ENCODE measurements around the gene TRIM65. TPM values are rescaled to one million over a fixed set of nuclear protein-coding genes. Genes with fewer than 3 reads are reported as not detected.

The TRIM65 gene, protein sequence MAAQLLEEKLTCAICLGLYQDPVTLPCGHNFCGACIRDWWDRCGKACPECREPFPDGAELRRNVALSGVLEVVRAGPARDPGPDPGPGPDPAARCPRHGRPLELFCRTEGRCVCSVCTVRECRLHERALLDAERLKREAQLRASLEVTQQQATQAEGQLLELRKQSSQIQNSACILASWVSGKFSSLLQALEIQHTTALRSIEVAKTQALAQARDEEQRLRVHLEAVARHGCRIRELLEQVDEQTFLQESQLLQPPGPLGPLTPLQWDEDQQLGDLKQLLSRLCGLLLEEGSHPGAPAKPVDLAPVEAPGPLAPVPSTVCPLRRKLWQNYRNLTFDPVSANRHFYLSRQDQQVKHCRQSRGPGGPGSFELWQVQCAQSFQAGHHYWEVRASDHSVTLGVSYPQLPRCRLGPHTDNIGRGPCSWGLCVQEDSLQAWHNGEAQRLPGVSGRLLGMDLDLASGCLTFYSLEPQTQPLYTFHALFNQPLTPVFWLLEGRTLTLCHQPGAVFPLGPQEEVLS
- 19.1 and 20.6 TPM in 2 replicates for total RNA-seq

DNA sequence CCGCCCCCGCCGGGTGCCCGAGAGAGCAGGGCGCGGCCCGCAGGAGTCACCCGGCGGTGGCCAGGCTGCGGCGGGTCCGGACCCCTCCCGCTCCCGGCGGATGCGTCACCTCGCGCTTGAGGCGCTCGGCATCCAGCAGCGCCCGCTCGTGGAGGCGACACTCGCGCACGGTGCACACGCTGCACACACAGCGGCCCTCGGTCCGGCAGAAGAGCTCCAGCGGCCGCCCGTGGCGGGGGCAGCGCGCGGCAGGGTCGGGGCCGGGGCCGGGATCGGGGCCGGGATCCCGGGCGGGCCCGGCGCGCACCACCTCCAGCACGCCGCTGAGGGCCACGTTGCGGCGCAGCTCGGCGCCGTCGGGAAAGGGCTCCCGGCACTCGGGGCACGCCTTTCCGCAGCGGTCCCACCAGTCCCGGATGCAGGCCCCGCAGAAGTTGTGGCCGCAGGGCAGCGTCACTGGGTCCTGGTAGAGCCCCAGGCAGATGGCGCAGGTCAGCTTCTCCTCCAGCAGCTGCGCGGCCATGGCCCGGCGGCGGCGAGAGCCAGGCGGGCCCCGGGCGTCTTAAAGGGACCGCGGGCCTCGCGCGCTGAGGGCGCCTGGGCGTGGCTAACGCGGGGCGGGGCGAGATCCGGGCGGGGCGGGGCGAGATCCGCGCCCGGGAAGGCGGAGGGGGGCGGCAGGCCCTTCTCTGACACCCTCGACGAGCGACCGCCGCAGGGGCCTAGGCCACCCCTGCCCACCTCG lies at the start of gene TRIM65:
Gene TRIM65, minus strand, starts transcription at position 537 of the 745 bp plus-strand sequence. Its CDS starts 14 bp downstream, at position 523.

DNA sequence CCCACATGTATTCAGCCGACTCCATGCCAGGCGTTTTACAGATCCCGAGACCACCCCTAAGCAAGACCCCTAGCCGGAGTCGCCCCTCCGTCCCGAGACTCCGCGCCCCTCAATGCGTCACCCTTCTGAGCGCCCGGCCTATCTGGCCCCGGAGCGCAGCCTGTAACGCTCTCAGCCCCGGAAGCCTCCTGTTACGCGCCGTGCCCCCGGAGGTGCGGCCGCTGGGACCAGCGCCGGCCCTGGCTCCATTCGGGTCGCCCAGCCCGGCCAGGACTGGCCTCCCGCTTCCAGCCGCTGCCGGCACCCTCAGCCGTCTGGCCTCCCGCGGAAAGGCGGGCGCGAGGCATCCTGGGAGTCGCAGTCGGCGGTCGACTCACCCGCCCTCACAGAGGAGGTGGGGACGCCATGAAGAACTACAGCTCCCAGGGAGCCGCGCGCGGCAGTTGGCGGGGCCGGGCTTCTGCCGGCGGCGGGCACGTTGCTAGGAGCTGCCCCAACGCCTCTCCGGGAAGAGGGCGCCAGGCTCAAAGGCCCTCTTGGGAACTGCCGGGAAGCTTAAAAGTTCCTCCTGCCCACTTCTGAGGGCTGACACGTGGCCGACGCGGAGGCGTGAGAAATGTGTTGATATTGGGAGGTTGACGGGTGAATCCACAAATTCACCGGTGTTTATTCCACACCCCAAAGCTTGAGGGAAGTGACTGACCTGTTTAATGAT lies 44.1 kb upstream of the TRIM65 start, which contains the start of gene FBF1:
Gene FBF1, minus strand, starts transcription at position 316 of the 715 bp plus-strand sequence. CDS start 2,893 bp downstream, outside the sequence.

DNA sequence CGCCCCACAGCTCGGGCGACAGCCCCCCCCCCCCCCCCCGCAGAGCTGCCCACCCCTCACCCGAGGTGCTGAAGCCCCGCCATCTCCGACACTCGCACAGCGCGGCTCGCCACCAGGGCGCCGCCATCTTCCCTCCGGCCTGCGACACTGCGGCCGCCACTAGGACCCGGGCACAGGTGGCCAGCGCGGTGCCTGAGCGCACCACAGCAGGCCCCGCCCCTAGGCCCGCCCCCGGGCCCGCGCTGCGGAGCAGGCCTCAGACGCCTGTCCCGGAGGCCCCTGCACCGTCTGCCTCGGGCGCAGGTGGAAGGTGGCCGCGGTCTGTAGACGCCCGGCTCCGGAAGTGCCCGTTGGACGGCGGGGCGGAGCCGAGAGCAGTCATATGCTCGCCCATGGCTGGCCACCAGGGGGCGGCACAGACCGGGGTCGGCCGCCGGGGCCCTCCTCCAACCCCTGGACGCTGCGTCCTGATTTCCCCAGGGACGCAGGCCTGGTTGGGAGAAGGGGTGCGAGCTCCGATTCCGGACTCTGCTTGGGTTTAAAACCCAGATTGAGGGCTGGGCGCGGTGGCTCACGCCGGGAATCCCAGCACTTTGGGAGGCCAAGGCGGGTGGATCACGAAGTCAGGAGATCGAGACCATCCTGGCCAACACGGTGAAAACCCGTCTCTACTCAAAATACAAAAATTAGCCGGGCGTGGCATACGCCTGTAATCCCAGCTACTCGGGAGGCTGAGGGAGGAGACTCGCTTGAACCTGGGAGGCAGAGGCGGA lies 8.2 kb upstream of the TRIM65 start, which contains the start of gene MRPL38:
Gene MRPL38, minus strand, starts transcription at position 136 of the 773 bp plus-strand sequence. Its CDS starts 9 bp downstream, at position 127.

DNA sequence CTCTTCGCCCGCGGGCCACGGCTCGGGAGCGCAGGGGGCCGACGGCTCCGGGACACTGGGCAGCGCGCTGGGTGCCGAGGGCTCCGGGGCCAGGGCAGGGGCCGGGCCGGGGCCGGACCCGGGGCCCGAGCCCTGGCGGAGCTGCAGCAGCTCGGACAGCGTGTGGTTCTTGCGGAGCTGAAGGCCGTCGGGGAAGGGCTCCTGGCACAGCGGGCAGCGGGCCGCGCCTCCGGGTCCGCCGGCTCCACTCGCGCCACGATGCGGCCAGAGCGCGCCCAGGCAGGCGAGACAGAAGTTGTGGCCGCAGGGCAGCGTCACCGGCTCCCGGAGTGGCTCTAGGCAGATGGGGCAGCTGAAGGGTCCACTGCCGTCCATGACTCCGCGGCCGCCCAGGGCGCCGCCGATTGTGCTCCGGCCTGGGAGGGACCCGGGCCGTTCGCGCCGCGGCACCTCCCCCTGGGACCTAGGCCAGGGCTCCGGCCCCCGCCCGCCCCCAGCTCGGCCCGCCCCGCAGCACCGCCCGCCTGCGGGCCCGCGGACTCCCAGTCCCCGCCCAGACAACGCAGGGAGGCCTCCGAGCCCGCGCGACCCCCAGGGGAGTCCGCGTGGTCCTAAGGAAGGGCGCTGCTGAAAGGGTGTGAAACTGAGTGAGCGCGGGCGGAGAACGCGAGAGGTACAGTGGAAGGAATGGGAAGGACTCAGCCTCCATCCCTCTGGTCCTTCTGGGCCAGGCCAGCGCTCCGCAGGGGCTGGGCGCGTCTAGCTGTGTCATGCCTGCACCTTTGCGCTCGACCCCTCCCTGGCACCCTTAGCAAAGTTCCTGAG lies 18.4 kb downstream of the TRIM65 start, which contains the start of gene TRIM47:
Gene TRIM47, minus strand, starts transcription at position 408 of the 825 bp plus-strand sequence. Its CDS starts 33 bp downstream, at position 375.

DNA sequence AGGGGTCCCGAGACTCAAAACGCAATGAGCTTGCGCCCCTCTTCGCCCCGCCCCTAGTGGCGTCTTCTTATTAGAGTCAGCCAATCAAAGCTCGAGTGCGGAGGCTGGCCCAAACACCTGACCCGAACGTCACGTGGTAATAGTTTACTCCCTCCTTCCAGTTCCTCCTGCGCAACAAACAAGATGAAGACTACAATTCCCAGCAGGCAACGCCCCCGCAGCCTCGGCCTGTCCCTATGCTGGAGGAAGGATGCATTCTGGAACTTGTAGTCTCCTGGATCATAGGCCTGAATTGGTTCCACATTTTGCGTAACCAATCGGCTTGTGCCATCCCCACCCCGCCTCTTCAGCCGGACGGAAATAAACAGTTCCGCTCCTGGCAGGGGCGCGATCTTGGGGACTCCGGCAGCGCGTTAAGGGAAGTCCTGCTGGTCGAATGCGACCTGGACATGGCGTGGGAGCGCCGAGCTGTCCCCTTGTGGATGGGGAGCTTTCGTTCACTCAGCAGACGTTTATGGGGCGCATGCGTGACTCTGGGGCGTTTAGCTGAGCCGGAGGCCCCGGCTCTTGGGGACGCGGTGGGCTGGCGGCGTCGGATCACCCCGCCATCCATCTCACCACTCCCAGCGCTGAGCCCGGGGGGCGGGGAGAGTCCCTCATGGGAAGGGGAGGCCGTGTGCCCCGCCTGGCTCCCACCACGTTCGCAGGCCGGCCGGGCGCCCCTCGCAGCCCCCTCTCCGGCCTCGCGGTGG lies 41.3 kb downstream of the TRIM65 start, which contains the start of gene WBP2:
Gene WBP2, minus strand, starts transcription at position 26 of the 752 bp plus-strand sequence. CDS start 38 bp downstream, outside the sequence.

DNA sequence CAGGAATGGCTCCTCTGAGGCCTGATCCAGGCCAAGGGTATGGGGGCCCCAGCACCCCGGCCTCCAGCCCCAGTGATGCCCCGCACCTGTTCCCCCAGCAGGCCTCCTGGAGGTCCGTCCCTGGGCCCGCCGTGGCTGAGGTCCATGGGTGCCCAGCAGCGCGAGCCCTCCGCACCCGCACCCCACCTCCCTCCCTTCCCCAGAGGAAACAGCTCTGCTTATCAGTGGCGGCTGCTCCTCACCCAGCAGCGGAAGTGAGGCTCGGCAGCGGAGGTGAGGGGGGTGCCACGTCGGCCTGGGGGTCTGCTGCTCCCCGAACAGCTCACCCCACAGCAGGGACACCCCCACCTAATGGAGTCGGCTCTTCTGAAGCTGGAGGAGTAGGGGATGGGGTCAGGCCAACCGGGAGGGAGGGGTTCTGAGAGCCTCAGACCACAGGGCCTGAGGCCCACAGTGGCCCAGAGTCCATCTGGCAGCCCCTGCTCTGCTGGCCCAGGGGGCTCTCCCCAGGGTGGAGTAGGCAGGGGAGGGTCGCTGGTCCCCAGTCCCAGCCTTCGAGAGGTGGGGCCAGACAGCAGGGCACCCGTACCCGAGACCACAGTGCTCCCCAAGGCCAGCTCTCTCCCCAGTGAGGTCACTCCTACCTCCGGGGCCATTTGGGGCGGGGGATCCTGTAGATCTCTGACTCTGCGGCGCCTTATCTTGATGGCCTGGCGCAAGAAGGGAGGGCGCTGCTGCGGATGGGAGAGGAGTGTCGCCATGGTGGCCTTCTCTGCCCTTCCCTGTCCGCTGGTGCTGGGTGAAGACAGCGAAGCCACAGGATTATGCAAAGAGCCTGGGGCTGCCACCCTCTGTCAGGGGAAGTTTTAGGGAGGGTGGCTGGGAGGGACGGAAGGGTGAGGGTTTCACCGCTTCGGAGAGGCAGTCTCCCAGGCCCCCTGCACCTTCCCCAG lies 52.9 kb downstream of the TRIM65 start, which contains the start of gene UNC13D:
Gene UNC13D, minus strand, starts transcription at position 828 of the 953 bp plus-strand sequence. Its CDS starts 67 bp downstream, at position 761.

Other genes with a start within 250 kb of the TRIM65 start
- gene RECQL5, start 229.8 kb downstream of the TRIM65 start, total RNA-seq: 9.7 and 20.6 TPM in 2 replicates
- 44.2 and 50.9 TPM in 2 replicates for gene SAP30BP, start 229.6 kb downstream of the TRIM65 start, total RNA-seq
- 0.16 and 0.18 TPM in 2 replicates for gene ITGB4, start 175.5 kb downstream of the TRIM65 start, total RNA-seq
- gene GALK1, start 131.8 kb downstream of the TRIM65 start, total RNA-seq: 35.9 and 43.9 TPM in 2 replicates
- gene UNK, start 112.1 kb downstream of the TRIM65 start, total RNA-seq: 11.8 and 15.0 TPM in 2 replicates
- gene UNC13D, start 52.5 kb downstream of the TRIM65 start, total RNA-seq: 1.1 TPM in 1 of 2 replicates, not detected in the other
- gene WBP2, start 41.6 kb downstream of the TRIM65 start, total RNA-seq: 56.7 and 67.0 TPM in 2 replicates
- 32.5 and 56.4 TPM in 2 replicates for gene TRIM47, start 18.4 kb downstream of the TRIM65 start, total RNA-seq
- 12.3 and 15.7 TPM in 2 replicates for gene MRPL38, start 7.9 kb upstream of the TRIM65 start, total RNA-seq
- gene FBF1, start 44.1 kb upstream of the TRIM65 start, total RNA-seq: 5.1 and 7.6 TPM in 2 replicates
- 16.4 and 32.4 TPM in 2 replicates for gene ACOX1, start 82.2 kb upstream of the TRIM65 start, total RNA-seq
- gene TEN1, start 82.3 kb upstream of the TRIM65 start, total RNA-seq: 21.8 and 29.6 TPM in 2 replicates
- gene CDK3, start 103.9 kb upstream of the TRIM65 start, total RNA-seq: 2.2 TPM in 1 of 2 replicates, not detected in the other
- not detected in 2 replicates for gene EVPL, start 130.4 kb upstream of the TRIM65 start, total RNA-seq
- gene SRP68, start 175.6 kb upstream of the TRIM65 start, total RNA-seq: 19.5 and 24.0 TPM in 2 replicates
- gene GALR2, start 177.8 kb upstream of the TRIM65 start, total RNA-seq: not detected in 2 replicates
- gene ZACN, start 182.2 kb upstream of the TRIM65 start, total RNA-seq: not detected in 2 replicates
- gene EXOC7, start 206.8 kb upstream of the TRIM65 start, total RNA-seq: 56.0 and 56.1 TPM in 2 replicates
- gene FOXJ1, start 244.3 kb upstream of the TRIM65 start, total RNA-seq: not detected in 2 replicates

Measured in cardiac atrium fibroblast (primary cell).